8988T (cell line): ENCODE data around the gene BHLHA15.

Experiments
- DNase-seq: peaks from one replicate; pipeline ENCODE4 v3.0.0; 2011

The BHLHA15 gene

DNA sequence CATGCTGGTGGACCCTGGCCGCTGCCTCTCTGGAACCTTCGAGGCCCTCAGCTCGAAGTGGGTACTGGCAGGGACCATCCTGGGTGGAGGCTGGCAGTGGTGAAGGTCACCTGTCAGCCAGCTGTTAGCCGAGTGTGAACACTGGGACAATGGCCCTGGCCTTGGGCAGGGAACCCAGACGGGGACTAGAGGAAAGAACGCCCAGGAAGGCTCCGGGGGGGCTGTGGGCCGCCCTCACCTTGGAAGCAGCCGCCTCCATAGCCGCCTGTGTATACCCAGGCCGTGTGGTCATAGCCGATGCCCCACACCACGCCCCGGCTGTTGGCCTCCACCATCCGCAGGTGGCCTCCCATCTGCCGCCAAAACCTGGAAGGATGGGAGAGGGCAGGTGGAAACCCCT, 17.6 kb downstream of the BHLHA15 start:
- no peak for DNase-seq

DNA sequence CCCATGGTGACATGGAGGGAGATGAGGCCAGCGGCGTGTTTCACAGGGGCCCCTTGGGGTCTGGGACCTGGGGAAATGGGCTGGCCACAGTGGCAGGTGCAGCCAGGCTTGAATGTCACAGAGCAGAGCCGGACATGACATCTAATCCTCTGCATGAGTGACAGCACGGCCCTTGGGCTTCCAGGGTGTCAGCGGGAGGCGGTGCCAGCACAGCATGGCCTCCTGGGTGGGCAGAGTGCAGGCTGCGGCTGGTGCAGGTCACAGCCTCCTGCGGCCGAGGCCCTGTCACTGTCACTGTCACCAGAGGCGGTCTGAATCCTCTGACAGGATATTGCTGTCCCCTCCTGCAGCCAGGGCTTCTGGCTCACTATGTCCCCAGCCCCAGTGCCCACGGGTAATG, 18.2 kb downstream of the BHLHA15 start:
- DNase-seq: no peak

DNA sequence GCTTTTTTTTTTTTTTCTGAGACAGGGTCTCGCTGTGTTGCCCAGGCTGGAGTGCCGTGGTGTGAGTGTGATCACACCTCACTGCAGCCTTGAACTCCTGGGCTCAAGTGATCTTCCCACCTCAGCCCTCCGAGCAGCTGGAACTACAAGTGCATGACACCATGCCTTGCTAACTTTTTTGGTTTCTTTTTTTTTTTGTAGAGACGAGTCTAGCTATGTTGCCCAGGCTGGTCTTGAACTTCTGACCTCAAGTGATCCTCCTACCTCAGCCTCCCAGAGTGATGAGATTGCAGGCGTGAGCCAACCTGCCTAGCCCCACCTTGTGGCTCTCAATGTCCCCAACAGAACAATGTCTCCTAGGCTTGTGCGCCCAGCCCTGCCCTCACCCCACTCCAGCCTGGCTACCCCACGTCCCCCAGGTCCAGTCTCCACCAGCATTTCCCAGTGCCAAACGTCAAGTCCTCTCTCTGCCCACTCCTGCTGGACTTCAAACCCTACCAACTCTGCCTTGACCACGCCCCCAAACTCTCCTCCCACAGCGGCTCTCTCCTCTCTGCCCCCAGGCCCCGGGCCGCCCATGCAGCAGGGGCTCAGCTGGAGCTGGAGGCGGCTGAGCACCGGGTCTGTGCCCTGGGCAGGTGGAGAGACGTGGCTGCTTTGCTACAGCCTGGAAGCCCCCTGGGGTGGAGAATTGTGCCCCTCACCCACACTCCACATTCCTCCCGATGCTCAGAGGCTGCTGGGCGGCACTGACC, 18.9 kb downstream of the BHLHA15 start:
- no peak for DNase-seq

DNA sequence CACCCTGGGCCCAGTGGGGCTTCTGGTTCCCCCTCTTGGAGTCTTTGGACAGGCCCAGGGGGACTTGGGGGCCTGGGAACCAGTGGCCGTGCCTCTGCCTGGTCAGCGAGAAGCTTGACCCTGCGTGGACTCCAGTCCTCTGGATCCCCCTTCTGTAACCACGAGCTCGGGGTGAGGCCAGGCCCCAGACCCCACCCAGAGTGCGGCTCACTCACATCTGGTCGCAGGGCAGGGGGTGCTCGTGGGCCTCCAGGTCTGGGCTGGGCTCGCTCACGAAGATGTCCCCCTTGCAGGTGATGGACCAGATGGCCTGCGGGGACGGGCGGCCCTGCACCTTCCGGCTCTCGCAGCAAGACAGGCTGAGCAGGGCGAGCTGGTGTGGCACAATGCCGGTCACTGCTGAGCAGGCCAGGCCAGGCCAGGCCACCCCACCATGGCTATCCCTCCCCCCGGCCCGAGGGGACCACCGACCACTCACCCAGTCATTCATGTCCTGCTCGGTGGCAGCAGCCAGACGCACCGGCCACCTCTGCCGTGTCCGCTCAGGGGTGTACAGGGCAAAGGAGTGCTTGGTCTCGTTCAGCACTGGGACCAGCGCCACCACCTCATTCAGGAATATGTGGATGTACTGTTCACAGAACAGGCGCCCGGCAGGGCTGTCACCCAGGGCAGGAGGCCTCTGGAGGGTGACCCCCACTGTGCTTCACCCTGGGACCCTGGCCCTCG, 19.7 kb downstream of the BHLHA15 start:
- DNase-seq: no peak

DNA sequence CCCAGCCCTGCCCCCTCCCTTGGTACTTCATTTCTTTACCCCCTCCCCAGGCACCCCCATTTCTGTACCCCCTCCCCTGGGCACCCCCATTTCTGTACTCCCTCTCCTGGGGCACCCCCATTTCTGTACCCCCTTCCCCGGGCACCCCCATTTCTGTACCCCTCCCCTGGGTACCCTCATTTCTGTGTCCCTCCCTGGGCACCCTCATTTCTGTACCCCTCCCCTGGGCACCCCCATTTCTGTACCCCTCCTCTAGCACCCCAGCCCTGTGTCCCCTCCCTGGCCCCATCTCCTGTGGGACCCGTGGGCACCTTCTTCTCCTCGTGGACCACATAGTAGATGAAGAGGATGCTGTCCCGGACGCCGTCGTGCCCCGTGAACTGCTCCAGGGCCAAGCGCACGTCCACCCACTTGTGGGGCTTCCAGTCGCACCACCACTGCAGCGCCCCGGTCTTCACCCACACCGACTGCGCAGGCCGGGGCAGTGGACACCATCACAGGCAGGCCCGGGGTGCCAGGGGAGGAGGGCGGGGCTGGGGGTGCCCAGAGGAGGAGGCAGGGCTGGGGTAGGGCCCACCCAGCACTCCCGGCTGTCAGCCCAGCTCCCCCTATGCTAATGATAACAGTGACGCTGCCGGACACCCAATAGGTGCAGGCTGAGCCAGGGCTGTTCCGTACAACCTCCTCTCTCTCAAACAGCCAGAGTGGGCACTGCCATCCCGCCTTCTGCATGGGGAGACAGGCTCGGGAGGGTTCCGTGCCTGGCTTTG, 20.4 kb downstream of the BHLHA15 start:
- peak; percentile 2 for DNase-seq

DNA sequence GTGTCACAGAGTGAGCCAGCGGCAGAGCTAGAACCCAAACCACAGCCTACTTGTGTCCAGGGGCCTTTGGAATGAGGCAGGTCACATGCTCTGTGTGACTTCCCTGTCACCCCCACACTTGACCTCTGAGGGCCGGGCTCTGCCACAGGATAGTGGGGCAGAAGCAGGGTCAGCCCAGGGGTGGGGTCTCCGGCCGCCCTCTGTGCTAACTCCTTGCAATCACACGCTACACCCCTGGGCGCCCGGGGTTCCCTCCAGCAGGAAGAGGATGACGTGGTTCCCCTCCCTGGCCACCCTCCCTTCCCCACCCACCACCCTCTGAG, 21.0 kb downstream of the BHLHA15 start:
- no peak for DNase-seq

DNA sequence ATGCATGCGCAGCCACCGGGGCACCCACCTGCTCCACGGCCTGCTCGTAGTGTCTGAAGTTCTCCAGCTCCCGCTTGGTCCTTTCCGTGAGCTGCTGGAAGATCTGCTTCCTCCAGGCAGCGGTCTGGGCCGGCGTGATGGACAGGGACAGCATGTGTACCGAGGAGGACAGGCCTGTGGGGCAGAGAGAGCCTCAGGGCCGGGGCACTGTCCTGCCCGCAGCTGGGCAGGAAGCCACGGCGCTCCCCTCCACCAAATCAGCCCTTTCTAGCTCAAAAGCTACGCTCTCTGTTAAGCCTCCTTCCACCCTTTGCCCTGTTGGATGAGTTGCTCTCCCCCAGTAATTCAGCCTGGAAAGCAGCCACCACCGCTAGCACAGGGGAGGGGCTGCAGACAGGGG, 21.6 kb downstream of the BHLHA15 start:
- DNase-seq: no peak

DNA sequence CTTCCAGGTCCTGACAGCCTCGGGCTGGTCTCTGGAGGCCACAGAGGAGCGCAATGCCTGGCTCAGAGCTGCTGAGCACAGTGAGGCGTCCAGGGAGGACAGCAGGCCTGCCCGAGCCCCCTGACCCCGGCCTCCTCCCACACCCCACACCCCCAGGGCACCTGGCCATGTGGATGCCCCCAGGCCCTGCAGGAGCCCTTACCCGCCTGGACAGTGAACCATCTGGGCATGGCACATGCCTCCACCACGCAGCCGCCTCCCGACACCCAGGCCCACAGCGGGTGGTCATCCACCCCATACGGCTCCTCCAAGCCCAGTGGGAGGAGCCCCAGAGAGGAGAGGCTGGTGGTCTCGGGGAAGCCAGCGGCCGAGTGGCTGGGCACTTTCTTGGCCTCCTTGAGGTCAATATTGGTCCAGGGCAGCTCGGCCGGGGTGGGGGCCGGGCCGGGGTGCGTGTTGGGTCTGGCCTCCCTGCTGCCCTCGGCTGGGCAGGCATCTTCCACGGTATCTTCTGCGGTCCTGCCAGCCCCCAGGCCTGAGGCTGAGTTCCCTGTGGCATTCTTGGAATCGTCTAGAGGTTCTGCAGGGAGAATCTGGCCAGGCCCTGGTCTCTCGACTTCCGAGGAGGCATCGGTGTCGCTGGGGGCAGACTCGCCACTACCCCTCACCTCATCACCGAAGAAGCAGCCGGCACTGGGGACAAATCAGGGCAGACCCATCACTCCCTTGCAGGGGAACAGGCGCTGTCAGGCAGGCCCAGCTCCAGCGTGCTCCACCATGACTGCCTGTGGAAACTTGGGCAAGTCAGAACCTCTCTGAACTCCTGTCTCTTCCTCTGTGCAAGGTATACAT, 22.2 kb downstream of the BHLHA15 start:
- no peak for DNase-seq

DNA sequence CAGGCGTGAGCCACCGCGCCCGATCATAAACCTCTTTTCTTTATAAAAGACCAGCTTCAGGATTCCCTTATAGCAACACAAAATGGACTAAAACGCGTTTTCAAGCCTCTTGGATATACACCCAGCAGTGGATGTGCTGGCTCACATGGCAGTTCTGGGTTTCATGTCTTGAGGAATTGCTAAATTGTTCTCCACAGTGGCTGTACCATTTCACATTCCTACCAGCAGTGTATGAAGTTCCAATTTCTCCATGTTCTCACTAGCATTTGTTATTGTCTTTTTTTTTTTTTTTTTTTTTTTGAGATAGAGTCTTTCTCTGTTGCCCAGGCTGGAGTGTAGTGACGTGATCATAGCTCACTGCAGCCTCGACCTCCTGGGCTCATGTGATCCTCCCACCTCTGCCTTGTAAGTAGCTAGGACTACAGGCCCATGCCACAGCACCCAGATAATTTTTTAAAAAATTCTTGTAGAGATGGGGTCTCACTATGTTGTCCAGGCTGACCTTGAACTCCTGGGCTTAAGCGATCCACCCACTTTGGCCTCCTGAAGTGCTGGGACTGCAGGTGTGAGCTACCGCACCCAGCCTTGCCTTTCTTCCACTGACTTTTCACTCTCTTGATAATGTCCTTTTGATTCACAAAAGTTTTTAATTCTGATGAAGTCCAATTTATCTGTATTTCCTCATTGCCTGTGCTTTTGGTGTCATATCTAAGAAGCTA, 23.3 kb downstream of the BHLHA15 start:
- no peak for DNase-seq

DNA sequence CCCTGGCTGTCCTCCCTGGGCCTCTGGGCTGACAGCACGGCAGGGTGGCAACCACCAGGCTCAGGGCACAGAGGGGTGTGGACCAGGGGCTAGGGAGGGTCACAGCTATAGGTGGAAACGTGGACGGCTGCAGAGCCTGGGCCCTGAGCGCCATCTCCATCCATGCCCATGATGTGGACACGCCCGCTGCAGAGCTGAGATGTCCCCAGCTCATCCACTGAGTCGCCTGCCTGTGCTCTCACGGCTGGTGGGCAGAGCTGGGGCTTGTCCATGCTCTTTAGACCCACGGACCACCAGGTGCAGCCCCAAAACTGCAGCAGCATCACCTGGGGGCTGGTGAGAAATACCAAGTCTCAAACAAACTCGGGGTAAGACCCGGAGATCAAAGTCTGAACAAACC, 24.7 kb downstream of the BHLHA15 start:
- DNase-seq: peak; percentile 2

DNA sequence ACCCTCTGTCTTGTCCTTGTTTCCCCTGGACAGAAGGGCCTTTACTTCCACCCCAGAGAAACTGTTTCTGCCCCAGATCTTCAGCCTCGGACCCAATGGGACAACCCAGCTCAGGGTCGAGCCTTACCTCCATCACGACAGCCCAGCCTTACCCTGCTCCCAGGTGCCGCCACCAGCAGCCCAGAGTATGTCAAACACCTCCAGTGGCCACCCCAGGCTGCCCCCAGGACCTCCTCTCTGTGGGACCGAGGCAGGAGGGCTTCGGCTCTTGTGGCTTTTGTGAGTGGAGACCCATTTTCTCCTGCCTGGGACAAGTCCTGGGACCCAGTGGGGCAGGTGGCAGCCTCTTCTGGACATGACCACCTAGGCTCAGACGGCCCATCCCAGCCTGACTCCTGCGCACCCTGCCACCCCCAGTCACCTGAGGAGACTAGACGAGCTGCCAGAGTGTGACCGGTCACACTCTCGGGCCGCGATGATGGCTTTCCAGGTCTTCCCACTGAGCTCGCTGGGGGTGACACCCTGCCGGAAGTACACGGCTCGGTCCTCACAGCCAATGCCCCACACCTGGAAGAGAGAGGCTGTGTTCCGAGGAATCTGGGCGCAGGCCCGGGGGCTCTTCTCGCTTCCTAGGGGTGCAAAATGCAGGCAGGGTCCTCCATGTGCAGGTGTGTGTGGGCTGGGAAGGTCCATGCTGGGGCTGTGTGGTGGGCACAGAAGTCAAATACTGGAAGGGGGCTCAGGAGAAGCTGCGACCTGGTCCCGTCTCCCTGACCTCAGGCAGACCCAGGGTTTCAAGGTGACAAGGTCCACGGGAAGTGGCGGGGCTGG, 25.3 kb downstream of the BHLHA15 start:
- DNase-seq: peak; percentile 2

DNA sequence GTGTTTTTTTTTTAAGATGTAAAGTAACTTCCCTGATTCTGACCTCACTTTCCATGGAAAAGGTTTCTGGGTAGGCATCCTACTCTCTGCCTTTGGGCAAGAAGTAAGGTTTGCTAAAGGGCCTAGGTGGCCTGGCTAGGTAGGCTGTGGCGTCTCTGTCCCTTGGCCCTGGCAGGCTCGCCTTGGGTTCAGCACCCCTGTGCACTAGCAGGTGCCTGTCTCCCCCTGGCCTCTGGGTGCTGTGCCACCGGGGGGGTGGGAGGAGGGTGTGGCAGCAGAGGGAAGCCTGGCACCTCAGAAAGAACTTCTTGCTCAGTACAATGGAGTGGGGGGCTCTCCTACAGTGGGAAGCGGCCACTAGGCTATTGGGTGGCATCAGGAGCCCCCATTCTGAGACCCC, 26.8 kb downstream of the BHLHA15 start:
- DNase-seq: peak; percentile 3

DNA sequence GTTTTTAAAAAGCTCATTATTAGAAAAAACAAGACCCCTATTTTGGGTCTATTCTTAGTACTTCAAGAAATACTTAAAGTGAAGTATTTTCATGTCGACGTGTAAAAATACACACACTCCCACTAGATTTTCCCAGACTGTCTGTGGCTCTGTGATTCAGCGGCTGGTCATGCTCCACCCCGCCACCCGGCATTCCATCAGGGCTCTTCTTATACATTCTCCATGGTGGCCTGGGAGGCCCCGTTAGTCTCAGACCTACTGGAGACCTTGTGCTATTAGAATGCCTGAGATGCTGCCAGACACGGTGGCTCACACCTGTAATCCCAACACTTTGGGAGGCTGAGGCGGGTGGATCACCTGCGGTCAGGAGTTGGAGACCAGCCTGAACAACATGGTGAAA, 27.7 kb downstream of the BHLHA15 start:
- DNase-seq: peak; percentile 14

DNA sequence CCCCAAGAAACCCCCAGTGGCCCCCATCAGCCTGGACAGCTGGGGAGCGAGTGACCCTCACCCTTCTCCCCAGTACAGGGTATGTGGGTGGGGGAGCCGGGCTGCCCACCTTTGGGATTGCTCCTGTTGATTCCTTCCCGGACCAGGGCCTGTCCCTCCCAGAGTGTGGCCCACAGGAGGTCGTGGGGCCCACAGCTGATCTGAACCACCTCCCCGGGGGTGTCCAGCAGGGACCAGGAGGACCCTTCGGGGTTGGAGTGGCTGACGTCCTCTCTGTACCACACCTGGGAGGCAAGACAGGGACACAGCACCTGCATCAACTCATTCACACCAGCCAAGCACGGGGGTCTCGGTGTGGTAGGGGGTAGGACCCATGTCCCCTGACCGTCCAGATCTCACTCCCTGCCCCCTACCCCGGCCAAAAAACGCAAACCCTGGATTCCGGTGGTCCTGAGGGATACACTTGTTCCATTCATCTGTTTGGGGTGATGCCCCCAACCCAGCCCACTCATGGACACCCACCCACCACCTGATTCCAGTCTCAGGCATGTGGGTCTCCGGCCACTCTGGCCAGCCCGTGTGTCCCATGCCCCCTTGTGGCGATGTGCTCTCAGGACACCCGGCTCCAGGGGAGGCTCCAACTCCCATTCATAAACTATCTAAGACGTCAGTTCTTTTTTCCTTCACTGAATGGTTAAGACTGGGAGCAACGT, 29.9 kb downstream of the BHLHA15 start:
- DNase-seq: peak; percentile 89

DNA sequence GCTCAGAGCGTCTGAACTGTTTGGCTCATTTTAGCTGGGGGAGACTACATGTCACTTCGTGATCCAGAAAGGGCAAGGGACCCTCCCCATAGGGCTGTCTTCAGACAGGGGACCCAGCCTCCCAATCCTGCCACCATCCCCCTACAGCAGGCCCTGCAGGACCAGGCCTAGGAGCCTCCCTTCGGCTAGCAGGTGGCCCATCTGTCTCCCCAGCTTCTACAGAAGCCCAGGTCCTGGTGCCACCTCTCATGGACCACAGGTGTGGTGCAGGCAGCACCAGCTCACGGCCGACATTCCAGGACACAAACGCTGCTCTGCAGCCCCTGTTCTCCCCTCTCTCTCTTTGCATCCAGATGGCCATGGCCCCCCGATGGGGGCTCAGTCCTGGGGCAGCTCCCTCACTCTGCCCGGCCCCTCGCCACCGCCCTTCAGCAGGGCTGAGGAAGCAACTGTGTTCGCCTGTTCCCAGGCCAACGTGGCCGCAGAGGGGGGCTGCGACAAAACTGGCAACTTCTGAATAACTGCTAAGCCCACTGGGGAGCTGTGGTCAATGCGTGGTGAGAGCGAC, 30.5 kb downstream of the BHLHA15 start:
- no peak for DNase-seq

DNA sequence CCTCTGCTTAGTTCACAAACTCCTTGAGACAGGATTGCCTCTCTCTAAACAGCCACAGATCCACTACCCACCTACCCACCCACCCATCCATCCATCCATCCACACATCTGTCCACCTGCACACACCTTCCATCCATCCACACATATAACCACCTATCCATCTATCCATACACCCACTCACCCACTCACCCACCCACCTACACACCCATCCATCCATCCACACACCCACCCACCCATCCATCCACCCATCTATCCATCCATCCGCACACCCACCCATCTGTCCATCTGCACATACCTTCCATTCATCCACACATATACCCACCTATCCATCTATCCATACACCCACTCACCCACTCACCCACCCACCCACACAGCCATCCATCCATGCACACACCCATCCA, 31.1 kb downstream of the BHLHA15 start:
- DNase-seq: no peak

DNA sequence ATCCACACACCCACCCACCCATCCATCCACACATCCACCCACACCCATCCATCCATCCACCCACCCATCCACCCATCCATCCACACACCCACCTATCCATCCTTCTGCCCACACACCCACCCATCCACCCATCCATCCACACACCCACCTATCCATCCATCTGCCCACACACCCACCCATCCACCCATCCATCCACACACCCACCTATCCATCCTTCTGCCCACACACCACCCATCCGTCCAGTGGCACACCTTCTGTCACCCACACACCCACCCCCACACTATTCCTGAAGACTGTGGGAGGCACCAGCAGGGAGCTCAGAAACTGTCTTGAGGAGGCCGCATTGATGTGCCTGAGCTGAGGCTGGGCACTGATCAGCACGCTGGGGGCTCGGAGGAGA, 31.7 kb downstream of the BHLHA15 start:
- no peak for DNase-seq

DNA sequence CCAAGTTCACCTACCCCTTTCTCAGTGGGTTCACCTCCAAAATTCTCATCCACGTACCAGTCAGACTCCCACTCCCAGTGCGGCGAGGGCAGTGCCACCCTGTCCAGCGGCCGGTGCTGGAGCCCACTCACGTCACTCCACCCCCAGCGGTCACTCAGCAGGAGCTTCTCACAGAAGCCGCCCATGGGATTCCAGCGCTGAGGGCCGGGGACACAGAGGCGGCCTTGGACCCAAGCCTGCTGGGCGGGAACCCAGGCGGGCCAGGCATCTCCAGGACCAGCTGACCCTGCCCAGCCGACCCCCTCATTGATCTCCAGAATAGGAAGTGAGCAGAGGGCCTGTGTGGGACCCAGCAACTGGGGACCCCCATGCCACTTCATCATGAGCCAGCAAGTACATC, 33.6 kb downstream of the BHLHA15 start:
- no peak for DNase-seq

DNA sequence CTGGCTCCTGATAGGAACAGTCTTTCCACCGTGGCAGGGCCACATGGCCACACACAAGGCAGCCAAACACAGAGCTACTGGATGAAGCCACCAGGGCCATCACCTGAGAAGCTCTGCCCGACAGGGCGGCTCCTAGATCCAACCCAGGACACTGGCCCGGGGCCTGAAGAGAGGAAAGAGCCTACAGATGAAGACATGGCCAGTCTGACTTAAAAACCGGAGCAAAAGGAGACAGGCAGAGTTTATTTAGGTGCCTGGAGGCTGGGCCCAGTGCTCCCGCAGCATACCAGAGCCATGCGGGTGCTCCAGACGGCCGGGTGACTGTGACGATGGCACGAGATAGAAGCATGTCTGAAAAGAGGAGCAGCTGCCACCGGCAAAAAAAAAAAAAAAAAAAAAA, 36.9 kb downstream of the BHLHA15 start:
- no peak for DNase-seq

DNA sequence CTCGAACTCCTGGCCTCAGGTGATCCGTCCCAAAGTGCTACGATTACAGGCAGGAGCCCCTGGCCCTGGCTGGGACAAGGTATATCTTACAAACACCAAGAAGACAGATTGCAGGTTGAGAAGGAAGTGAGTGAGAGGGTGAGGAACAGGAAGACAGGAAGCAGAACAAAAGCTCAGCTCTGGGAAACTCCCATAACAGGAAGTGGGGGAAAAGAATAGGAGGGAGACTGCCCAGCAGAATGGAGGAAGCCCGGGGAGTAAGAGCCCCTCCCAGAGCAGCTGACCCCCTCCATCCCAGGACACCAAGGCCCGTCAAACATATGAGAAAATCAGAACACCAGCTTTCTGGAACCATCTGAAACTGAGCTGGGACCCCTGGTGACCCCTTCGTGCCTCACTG, 37.9 kb downstream of the BHLHA15 start:
- DNase-seq: no peak
